AG08395 (cell line): Measurements from ENCODE around the gene RPH3AL.
"Not testable (repeated sequence)": the region's sequence is repeated elsewhere in the genome, so short reads cannot be mapped to it uniquely, and the experiment has no call there.

Experiments
- DNase-seq: peaks from one replicate; pipeline ENCODE4 v3.0.0; 2012; ENCODE audit warnings: mixed read lengths, low spot score

RPH3AL gene

DNA sequence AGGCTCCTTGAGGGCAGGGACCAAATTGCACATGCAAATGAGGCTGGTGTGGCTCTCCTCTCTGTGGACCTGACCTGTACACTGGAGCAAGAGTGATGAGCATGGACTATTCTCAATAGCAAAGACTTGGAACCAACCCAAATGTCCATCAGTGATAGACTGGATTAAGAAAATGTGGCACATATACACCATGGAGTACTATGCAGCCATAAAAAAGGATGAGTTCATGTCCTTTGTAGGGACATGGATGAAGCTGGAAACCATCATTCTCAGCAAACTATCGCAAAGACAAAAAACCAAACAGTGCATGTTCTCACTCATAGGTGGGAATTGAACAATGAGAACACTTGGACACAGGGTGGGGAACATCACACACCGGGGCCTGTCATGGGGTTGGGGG lies 128.0 kb downstream of the RPH3AL start:
- not testable (repeated sequence) for DNase-seq

DNA sequence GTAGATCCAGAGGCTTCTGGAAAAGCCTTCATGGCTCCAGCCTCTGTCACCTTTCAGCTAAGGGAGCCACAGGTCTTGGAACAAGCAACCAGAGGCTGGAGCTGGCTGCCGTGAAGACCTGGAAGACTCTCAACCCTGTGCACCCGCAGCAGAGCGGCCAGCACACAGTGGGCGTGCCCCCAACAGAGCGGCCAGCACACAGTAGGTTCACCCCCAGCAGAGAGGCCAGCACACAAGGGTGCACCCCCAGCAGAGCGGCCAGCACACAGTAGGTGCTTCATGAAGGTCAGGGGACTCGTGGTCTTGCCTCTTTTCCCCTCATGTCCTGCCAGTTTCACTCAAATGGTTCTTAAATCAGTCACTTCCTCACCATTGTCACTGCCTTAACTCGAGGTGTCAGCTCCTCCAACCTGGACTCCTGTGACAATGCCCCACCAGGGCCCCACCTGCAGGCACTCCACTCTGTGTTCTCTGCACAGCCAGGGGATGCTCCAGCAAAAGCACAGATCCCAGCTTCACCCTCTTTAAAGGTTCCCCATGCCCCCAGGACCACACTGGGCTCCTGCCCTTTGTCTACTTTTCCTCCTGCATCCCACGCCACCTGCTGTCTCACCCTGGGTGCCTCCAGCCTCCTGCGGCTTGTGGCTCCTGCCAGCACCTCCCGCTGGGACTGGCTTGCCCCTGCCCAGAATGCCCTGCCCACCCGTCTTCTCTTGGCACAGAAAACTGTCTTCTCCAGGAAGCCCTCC lies 128.7 kb downstream of the RPH3AL start:
- no peak for DNase-seq

DNA sequence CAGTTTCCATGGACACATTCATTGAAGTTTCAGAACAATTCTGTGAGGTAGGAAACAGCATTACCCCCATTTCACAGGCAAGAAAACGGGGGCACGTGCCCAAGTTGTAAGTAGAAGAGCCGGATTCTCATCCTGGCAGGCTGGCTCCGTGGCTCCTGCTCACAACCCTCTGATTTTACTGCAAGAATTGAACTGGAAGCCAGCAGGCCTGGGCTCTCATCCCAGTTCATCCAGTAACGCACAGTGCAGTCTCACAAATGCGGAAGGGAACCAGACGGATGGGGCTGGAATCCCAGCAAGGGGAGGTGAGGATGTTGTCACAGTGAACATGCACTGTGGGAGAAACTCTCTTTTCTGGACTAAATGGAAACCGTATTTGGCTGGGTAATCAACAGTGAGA lies 130.4 kb downstream of the RPH3AL start:
- no peak for DNase-seq

DNA sequence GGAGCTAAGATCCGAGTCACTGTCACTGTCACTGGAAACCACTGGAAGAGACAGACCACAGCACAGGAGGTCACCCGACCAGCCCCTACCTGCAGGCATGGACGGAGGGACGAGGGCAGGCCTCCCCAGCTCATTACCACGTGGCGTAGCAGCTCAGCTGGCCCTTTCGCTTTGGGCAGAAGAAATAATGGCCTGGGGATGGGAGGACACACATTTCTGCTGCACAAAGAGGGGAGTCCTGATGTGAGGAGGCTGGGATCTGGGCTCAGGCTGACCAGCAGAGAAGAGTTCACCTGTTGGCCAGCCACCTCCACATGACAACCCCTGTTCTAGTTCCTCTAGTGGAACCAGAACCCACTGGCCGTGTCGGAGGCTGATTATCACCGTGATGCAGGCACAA lies 132.9 kb downstream of the RPH3AL start:
- no peak for DNase-seq

DNA sequence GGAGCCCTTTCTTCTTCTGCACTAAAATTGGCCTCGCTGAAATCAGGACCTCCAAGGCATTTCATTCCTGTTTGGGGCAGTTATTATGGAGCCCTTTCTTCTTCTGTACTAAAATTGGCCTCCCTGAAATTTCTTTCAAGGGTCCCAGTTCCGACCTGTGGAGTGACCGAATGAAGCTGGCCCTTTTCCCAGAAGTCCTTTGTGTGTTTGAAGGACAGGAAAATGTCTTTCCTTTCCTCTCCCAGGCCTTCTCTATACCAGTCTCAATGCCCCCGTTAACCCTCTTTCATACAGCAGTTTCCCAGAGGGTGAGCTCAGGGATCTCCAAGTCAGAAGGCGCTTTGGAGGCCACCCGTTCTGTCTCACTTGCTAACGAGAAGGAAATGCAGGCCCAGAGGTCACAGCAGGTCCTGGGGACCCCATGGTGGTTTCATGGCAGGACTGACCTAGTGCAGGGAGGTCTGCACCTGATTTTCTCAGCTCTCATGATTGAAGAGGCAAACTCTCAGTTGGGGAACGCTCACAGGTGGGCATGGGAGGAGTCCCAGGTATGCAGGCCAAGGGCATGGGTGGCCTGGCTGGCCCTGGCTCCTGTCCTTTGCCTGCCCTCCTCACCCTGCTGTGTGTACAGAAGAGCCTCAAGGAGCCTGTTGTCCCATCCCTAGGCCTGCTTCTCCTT lies 134.0 kb downstream of the RPH3AL start:
- no peak for DNase-seq

DNA sequence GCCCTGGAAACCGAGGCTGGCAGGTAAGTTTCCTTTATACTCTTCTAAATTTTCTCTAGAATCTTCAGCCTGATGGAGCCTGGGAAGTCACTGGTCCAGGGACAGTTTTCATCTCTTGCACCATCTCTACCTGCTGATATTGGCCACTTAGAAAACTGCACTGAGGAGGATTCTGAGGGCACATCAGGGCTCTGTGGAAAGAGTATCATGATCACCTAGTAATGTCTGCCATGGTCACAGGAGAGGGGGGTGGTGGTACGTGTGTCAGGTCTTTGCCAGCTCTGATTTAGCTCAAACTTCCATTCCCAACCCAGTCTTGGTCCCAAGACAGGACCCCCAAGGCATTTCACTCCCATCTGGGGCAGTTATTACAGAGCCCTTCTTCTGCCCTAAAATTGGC lies 136.0 kb downstream of the RPH3AL start:
- DNase-seq, result no peak

DNA sequence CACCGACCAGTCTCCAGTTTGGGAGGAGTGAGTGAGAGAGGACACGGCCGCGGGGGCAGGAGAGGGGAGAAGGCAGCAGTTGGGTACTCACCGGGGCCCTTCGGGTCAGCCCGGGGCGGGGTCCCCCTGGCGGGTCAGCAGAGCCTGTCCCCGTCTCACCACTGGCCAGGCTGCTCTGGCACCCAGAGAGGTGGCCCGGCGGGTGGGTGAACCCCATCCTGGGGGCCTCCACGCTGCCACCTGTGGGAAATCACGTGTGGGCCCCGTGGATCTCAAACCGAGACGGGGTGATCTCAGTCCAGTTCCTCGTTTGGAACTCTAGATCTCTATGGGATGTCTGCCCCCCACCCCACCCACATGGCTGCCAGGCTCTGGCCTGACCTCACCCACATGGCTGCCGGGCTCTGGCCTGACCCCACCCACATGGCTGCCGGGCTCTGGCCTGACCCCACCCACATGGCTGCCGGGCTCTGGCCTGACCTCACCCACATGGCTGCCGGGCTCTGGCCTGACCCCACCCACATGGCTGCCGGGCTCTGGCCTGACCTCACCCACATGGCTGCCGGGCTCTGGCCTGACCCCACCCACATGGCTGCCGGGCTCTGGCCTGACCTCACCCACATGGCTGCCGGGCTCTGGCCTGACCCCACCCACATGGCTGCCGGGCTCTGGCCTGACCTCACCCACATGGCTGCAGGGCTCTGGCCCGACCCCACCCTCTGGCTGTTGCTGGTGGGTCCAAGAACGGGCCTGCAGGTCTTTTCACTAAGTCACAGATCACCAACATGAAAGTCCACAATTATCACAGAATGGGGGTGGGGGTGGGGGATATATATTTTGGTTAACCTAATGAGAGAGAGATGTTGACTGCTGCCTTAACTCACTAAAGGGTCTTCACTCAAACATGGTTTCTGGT lies 136.8 kb downstream of the RPH3AL start:
- not testable (repeated sequence) for DNase-seq

DNA sequence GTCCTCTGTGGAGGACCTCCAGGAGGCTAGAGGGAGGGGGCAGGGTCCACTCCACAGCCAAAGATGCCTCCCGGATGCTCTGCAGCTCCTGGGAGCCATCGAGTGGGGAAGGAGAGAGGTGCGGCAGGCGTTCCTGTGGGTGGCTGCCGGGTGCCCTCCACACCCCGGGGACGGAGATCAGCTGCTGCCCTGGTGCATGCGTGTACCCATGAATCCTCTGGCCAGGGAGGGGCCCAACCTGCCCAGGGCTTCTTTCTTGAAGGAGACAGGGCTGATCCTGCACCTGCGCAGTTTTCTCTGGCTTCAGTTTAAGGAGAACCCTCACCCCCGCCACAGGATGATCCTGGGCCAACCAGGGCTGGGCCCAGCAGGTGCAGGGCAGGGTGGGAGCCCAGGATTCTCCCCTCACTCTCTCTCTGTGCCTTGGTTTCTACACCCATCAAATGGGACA lies 137.7 kb downstream of the RPH3AL start:
- DNase-seq, result no peak

DNA sequence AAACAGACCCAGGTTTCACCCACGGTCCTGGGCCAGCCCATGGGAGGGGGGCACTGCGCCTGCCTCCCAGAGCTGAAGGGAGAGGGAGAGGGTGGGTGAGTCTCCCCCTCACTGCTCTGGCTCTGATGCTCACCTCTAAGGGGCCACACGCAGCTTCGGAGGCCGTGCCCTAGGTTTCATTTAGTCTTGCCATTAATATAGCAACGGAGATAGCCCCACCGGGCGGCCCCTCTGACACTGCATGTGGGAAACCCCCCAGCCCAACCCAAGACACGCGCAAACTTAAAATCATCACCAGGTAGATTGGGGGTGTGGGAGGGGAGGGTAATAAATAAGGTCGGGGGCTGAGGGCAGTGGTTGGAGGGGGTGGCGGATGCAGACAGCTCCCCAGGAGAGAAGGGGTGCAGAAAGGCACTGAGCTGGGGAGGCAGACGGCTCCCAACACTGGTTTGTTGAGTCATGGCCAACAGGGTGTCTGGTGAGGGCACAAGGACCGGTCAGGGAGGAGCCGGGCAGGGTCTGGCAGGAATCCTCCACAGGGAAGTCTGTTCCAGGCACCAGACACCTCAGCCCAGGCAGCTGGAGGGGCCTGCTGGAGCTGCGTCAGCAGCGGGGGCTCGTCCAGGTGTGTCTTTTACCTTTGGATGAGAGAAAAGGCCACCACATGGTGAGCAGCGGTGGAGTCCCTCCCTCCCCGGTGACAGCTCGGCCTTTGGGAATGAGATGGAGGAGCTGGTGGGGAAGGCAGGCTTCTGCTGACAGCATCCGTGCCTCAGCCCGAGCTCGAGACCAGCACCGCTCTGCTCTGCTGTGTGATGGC lies 139.1 kb downstream of the RPH3AL start:
- DNase-seq, result no peak

DNA sequence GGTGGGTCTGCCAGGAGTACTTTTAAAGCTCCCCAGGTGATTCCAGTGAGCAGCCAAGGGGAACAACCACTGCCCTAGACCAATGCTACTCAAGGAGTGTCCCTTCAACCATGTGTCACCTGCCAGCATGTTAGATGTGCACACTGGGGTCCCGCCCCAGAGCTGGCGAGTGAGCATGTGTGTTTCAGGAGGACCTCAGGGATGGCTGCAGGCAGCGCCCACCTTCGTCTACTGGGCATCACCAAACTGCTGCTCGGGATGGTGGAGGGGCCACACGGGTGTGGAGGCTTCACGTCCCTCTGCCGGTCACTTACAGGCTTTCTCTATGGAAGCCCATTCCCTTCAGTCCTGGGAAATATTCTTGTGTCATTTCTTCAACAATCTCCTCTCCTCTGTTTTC lies 142.2 kb downstream of the RPH3AL start:
- no peak for DNase-seq

DNA sequence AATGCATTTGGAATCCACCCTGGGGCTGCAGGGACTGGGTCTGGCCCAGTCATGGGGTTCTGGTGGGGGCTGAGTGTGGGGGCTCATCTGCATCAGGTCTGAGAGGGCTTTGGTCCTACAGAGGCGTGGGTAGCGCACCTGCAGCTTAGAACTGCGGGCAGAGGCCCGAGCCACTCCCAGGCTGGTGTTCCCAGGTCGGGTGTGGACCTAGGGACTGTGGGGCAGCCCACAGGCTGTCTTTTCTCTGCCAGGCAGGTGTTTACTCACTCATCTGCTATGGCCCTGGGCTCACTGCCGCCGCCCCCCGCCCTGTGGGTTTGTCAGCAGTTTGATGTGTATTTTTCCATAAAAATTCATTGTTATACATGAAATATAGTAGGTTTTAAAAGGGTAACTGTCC lies 144.2 kb downstream of the RPH3AL start:
- DNase-seq, result no peak

DNA sequence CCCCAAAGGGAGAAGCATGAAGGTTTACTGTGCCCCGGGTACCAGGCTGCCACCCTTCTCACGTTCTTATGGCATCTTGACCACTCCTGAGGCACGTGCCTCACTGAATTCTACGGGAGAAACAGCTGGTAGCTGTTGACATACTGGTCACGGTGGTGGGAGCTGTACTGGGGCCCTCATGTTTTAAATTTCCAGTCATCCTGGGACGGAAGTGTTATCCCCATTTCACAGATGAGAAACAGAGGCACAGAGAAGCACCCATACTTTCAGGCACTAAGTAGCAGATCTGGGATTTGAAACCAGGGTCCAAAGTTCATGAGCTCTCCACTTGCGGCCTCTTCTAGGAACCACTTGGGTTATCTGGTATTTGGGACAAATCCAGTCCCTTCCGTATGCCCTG lies 144.8 kb downstream of the RPH3AL start:
- no peak for DNase-seq

DNA sequence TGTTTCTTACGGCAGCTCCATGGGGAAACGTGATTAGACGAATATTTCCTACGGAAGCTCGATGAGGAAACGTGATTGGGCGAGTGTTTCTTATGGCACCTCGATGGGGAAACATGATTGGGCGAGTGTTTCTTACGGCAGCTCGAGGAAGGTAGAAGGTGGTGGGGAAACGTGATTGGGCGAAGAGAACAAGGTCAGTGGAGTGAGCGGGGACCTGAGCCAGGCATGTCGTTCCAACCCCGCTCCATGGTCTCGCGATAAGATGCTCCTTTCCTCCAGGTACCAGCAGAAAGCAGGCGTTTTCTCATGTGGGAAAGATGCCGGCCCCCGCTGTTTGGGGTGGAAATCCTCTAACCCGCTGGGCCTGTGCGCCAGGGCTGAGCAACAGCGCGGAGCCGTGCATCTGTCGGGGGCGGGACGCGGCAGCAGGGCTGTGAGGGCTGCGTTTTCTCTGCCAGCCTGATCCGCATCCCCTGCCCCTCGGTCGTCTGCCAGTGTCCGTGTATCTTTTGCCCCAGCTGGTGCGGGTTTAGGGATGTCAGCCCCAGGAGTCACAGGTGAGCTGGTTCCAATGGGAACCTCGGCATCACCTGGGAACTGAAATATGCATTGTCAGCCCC lies 145.6 kb downstream of the RPH3AL start:
- no peak for DNase-seq

DNA sequence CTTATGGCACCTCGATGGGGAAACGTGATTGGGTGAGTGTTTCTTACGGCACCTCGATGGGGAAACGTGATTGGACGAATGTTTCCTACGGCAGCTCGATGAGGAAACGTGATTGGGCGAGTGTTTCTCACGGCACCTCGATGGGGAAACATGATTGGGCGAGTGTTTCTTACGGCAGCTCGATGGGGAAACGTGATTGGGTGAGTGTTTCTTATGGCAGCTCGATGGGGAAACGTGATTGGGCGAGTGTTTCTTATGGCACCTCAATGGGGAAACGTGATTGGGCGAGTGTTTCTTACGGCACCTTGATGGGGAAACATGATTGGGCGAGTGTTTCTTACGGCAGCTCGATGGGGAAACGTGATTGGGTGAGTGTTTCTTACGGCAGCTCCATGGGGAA lies 146.1 kb downstream of the RPH3AL start:
- not testable (repeated sequence) for DNase-seq

DNA sequence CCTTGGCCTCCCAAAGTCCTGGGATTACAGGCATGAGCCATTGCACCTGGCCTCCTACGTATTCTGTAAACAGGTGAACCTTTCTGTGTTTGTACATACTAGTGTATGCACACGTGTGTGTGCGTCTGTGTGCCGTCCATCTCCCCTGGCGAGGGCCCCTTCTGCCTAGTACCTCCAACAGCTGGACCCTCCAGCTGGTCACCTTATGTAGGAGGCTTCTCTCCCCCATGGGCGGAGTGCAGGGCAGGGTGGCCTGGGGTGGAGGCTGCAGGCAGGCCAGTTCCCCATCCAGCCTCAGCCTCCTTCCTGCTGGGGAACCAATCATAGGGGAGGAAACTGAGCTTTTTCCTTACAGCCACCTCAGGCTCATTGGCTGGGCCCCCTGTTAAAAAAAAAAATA lies 146.8 kb downstream of the RPH3AL start:
- no peak for DNase-seq

DNA sequence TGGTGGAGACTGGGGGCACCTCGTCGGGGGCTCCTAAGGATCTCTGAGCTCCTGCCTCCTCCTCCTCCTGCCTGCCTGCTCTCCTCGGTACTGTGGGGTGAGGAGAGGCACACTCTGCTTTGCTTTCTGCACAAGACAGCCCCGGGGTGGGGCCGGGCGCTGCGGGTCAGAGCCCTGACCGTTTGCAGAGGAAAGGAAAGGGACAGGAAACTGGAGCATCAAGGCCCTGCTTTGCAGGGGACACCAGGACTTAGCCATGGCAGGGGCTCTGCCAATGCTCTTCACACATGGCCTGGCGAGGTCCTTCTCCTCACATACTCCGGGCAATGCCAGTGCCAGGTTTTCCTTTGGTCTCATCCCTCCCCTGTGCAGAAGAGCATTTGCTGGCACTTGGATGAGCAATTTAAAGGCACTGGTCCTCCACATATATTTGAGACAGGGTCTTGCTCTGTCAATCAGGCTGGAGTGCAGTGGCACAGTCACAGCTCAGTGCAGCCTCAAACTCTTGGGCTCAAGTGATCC lies 147.4 kb downstream of the RPH3AL start:
- no peak for DNase-seq

DNA sequence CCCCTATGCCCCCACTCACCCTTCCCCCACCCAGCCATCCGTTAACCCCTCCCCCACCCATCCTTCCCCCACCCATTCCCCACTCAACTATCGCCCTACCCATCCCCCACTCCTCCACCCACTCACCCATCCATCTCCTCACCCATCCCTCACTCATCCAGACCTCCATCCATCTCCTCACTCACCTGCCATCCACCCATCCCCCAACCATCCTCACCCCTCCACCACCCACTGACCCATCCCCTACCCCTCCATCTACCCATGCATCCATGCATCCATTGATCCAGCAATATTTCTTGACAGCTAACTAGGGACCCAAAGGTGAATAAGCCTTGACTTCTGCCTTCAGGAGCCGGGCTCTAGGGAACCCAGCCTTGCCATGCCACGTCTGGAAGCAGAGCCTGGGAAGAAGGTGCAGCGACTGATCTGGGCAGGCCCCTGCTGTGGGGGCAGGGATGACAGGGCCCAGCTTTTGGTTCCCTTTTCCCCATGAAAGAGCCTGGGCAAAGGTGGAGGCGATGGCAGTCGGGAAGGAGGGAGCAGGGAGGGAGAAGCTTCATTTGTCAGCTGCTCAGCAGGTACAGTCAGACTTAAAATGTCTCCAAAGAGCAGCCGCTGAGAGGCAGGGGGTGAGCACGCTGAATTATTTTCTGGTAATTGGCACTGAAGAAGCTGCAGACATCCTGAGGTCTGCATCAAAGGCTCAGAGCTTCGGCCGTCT lies 148.0 kb downstream of the RPH3AL start:
- no peak for DNase-seq

DNA sequence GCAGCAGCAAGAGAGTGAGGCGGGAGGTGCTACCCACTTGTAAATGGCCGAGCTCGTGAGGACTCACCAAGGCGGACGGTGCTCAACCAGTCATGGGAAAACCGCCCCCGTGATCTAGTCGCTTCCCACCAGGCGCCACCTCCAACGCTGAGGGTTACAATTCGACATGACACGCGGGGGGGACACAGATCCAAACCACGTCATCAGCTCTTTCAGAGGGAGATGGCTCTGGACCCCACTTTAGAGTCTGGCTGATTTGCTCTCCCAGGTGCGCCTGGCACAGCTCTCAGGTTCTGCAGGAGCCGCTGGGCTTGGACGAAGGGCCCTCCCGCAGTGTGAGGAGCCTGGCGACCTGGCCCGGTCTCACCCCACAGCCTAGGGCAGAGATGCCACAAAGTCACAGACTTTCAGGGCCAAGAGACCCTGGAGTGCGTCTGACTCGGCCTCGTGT lies 150.1 kb downstream of the RPH3AL start:
- DNase-seq, result no peak

DNA sequence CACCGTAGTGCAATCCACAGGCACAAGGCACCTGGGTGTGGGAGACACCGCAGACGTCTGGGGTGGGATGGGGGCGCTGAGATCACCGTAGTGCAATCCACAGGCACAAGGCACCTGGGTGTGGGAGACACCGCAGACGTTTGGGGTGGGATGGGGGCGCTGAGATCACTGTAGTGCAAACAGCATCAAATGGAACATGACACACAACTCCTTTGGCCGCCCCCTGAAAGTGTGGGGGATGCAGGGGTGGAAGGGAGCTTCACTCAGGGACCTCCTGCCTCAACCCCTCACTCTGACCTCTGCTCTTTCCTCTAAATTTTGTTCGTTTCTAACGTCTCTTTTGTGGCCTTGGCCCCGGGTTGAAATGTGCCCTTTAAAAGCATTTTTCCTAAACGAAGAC lies 150.9 kb downstream of the RPH3AL start:
- not testable (repeated sequence) for DNase-seq

DNA sequence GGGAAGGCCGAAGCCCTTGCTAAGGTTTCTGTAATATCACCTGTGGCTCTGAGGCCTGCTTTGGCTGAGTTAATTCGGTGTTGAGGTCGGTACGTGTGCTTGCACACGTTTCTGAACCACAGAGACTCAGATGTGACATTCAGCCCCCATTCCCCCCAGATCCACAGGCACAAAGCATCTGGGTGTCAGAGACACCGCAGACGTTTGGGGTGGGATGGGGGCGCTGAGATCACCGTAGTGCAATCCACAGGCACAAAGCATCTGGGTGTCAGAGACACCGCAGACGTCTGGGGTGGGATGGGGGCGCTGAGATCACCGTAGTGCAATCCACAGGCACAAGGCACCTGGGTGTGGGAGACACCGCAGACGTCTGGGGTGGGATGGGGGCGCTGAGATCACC lies 151.3 kb downstream of the RPH3AL start:
- DNase-seq, result not testable (repeated sequence)
